CD4-positive, alpha-beta T cell treated with Interleukin-4 for 1 hour (primary cell): ENCODE results near the gene ZNF431.
"Not testable (repeated sequence)": the region's sequence is repeated elsewhere in the genome, so short reads cannot be mapped to it uniquely, and the experiment has no call there.

Source experiments
- DNase-seq, 2 donors: peaks; one replicate each; pipeline ENCODE4 v3.0.0-alpha.2; 2020 to 2022

Gene ZNF431

DNA sequence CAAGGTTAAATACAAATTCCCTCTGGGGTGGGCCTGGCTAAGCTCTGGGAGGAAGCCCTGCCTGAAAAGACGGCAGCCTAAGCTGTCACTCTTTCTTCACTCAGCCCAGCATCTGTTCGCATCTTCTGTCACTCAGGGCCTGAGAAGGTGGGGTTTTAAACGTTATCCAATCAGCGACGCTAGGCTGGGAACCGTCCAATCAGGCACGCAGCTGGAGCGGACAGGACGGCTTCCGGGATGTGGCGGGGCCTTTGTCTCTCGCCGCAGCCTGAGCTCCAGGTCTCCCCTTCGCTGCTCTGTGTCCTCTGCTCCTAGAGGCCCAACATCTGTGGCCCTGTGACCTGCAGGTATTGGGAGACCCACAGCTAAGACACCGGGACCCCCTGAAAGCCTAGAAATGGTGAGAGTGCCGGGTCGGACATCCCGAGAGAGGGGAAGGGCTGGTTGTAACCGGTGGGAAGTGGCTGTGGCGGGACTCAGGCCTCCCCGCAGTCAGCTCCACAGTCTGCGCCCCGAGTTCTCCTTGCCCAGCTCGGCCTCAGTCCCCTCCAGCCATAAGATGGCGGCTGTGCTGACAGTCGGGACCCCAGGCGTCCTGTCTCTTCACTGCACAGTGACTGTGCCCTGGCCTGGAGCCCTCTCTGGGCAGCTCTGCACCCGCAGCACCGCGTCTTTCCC is at the start of gene ZNF431:
Gene ZNF431 (plus strand): TSS at position 254 of the 678 bp plus-strand sequence. CDS start 144 bp downstream, at position 398.
- DNase-seq, result peak; percentile 94 to 95

DNA sequence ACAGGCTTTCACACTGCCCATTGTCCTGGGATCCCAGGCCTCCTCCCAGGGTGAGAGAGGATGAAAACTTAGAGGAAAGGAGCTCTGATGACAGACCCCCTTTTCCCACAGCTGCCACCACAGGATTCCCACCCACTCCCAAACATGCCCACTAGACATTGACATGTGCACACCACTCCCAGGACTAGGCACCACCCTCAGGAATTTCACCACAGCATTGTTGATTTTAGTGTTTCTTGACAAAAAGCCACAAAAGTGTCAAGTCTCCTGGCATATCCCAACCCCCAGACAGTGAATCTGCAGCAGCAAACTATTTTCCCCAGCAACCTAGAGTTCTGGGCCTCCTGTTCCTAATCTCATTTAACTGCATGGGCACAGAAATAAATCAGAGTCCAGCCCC is 49.7 kb upstream of the ZNF431 start:
- DNase-seq, result no peak

DNA sequence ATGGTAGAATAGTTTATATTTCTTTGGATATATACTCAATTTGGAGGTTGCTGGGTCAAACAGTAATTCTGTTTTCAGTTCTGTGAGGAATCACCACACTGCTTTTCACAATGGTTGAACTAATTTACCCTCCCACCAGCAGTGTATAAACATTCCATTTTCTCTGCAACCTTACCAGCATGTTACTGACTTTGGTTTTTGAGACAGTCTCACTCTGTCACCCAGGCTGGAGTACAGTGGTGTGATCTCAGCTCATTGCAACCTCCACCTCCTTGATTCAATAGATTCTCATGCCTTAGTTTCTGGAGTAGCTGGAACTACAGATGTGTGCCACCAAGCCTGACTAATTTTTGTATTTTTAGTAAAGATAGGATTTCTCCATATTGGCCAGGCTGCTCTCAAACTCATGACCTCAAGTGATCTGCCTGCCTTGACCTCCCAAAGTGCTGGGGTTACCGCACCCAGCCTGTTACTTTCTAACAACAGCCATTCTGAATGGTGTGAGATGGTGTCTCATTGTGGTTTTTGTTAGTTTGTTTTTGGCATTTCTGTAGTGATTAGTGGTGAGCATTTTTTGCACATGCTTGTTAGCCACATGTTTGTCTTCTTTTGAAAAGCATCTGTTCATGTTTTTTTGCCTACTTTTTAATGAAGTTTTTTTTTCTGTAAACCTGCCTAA is 47.4 kb upstream of the ZNF431 start:
- DNase-seq, result no peak

DNA sequence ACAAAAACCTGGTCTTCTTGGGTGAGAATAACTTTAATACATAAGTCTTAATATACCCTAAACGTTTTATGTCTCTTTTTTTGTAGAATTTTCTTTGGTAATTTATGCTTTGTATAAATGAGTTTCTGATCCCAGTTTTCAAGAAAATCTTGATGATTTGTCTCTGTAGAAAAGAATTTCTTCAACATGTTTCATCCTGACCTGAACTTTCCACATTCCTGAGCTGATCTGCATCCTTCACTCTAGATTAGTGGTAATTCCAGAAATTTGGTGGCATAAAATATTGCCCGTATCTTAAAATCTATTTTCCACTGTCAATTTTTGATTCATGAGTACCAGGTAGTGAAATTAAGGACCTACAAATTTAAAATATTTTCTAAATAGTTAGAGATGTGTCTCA is 43.5 kb upstream of the ZNF431 start:
- DNase-seq, result no peak

DNA sequence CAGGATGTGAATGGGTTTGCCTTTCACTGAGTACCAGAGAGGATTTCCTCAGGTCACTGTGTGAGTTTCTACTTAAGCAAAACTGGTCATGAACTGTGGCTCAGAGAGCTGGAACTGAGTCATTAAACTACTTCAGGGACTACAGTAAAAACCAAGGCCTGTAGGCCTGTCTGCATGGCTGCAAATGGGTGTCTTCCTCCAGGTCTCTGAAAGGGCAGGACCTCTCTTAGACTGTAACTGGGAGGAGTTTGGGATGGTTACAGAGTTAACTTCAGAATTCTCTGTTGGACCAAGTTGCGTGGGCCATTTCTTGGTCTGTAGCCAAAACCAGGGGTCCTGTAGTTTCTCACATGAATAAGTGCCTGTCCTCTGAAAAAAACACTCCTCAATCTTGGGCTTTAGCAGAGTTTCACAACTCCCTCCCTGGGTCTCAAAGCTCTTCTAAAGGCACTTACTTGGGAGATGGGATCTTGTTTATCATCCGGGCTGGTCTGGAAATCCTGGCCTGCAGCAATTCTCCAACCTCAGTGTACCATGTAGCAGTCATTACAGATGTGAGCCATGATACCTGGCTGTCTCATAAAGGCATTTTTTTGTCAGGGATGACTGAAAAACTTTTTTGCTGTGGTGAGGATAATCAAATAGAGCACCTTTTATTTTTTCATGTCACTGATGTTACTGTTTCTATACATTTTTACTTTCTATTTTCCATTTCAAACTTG is 40.2 kb upstream of the ZNF431 start:
- no peak for DNase-seq

DNA sequence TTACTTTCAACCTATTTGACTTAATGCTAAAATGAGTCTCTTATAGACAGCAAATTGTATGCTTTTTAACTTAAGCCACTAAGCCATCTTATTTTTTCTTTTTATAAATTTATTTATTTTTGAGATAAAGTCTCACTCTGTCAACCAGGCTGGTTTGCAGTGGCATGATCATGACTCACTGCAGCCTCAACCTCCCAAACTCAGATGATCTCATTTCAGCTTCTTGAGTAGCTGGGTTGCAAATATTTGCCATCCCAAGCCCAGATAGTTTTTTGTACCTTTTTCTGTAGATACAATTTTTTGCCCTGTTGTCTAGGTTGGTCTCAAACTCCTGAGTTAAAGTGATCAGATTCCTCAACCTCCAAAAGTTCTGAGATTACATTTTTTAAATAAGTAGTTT is 32.7 kb upstream of the ZNF431 start:
- DNase-seq, result no peak

DNA sequence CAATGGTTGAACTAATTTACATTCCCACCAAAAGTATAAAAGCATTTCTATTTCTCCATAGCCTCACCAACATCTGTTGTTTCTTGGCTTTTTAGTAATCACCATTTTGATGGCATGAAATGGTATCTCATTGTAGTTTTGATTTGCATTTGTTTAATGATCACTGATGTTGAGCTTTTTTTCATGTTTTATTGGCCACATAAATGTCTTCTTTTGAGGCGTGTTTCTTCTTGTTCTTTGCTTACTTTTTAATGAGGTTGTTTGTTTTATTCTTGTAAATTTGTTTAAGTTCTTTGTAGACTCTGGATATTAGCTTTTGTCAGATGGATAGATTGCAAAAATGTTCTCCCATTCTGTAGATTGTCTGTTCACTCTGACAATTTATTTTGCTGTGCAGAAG is 31.7 kb upstream of the ZNF431 start:
- DNase-seq, result no peak

DNA sequence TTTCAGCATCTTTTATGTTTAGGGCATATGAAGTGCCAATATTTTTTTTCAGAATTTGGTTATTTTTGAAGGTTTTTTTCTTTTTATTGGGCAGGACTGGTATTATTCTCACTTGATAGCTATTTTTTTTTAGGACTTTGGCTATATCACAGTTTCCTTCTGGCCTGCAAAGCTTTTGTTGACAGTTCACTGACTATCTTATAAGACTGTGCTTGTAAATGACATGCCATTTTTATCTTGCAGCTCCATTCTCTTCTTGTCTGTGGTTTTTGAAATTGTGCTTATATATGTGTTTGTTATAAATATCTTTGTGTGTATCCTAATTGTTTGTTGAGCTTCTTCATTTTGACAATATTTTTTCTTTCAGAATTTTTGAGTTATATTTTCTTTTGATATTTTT is 26.4 kb upstream of the ZNF431 start:
- no peak for DNase-seq

DNA sequence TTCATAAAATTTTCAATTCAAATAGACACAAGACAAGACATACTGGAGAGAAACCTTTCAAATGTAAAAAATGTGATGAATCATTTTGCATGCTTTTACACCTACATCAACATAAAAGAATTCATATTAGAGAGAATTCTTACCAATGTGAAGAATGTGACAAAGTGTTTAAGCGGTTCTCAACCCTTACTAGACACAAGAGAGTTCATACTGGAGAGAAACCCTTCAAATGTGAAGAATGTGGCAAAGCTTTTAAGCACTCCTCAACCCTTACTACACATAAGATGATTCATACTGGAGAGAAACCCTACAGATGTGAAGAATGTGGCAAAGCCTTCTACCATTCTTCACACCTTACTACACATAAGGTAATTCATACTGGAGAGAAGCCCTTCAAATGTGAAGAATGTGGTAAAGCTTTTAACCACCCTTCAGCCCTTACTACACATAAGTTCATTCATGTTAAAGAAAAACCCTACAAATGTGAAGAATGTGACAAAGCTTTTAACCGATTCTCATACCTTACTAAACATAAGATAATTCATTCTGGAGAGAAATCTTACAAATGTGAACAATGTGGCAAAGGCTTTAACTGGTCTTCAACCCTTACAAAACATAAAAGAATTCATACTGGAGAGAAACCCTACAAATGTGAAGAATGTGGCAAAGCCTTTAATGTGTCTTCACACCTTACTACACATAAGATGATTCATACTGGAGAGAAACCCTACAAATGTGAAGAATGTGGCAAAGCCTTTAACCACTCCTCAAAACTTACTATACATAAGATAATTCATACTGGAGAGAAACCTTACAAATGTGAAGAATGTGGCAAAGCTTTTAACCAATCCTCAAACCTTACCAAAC is 24.6 kb upstream of the ZNF431 start:
- DNase-seq, result no peak

DNA sequence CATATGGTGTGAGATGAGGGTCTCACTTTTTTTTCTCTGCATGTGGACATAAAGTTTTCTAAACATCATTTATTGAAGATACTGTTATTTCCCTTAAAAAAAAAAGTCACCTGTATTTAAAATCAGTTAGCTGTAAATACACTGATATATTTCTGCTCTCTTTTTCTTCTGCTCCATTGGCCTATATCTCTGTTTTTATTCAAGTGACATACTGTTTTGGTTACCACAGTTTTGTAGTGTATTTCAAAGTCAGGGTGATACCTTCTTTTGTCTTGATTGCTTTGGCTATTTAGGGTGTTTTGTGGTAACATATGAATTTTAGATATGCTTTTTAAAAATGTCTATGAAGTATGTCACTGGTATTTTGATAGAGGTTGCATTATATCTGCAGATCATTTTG is 15.8 kb upstream of the ZNF431 start:
- DNase-seq, result no peak

DNA sequence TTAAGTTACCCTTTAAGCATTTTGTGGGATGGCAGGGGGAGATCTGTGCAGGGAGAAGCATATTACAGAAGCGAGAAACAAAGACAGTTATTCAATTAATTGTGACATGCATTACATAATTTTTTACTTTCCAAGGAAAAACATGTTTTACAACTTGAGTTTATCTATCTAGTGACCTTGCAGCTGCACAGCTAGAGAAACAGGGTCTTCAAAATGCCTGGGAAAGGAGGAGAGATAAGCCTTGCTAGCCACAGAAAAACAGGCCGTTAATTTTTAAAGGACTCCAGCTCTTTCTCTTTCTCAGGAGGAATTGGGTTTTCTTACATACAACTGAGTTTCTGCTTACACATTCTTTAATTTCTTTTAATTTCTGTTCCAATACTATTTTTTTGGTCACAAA is 14.8 kb upstream of the ZNF431 start:
- no peak for DNase-seq

DNA sequence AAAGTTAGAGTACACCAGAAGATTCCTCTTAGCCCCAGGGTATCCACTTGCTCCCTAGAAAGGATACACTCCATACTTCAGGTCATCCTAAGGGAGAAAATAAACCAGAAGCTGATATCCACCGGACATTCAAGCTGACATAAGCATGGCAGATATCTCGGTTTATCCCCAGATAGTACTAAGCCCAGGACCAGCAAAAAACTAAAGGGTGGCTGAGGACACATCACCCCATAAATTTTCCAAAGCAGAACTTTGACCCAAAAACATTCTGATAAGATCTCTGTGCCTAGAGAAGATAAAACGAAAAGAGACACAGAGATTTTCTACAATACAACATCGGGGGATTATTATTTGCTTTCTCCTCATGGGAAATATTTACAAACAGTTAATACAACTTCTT is 13.9 kb upstream of the ZNF431 start:
- no peak for DNase-seq

DNA sequence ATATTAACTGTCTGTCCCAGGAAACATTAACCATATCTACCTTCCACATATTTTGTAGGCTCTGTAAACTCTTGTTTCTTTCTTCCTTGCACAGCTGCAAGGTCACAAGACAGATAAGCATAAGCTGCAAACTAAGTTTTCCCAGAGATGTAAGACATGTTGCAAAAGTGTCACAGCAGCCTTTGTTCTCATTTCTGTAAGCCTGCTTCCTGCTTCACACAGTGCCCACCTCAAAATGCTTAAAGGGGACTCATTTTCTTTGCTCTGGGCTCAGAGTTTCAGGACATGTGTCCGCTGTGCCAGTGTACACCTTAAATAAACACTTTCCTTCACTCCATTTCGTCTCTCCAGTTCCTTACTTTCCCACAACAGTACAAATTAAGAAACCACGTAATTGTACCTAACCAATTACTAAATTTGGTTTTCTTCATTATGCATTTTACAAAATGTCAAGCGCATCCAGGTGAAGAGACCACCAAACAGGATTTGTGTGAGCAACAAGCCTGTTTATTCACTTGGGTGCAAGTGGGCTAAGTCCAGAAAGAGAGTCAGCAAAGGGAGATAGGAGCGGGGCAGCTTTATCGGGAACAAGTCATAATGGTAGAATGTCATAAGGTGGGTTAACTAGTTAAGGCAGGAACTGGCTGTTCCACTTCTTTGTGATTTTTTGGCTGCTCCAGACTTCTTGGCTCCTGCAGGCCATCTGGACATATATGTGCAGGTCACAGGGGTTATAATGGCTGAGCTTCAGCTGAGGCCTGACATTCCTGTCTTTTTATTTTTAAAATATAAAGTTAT is 12.7 kb upstream of the ZNF431 start:
- DNase-seq, result no peak

DNA sequence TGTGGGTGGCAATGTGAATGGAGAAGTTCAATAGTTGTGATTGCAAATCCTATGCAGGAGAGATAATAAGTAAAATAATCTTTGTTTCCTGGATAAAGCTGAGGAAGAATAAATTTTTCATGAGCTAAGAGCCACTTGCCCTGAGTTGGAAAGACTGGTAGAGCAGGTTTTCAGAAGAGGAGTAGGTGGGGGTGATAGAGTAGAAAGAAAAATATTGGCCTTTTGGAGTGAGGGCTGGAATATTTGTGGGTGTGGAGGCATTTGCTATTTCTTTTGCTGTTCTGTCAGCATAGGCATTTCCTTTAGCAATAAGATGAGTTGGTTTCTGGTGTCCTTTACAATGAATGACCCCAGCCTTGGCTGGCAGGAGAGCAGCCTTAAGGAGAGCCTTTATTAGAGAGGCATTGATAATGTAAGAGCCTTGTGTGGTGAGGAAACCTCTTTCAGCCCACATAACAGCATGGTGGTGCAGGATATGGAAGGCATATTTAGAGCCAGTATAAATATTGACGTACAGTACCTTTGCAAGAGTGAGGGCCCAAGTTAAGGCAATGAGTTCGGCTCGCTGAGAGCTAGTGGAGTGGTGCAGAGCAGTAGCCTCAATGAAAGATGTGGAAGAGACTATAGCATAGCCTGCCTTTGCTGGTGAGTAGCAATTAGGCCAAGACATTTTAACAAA is 11.6 kb upstream of the ZNF431 start:
- no peak for DNase-seq

DNA sequence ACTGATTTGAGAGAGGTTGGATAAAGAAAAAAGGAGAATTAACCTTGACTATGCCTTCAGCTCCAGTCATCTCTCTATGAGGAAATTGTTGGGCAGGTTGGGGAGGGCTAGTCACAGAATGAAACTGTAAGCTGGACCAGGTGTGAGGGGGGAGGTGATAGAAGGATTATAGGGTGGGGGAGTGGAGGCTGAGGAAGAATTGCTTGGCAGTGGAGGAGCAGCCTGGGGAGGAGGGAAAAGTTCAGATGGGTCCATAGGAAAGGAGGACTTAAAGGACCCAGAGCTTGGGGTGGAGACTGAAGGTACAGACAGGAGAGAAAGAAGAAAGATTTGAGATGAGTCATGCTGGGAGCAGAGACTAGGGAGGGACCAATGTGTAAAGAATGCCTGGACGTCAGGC is 8.2 kb upstream of the ZNF431 start:
- no peak for DNase-seq

DNA sequence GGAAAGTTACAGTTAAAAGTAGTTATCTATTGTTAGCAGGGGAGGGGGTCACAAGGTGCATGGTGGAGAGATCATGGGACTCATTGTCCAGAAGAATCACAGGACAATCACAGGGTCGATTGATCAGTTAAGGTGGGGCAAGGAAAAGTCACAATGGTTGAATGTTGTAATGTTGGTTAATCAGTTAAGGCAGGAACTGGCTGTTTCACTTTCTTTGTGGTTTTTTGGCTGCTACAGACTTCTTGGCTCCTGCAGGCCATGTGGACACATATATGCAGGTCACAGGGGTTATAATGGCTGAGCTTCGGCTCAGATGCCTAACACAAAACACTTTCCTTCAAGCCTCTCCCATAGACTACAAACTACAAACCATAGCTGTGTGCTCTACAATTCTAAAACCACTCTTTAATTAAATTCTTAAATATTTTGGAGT is 6.9 kb upstream of the ZNF431 start:
- DNase-seq, result no peak

DNA sequence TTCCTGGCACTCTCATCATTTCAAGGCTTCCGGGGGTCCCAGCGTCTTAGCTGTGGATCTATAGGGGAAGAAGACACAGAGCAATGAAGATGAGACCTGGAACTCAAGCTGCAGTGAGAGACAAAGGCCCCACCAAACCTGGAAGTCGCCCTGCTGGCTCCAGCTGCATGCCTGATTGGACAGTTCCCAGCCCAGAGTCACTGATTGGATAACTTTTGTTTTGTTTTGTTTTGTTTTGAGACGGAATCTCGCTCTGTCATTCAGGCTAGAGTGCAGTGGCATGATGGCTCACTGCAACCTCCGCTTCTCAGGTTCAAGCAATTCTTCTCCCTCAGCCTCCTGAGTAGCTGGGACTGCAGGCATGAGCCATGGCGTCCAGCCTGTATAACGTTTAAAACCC is 6.4 kb upstream of the ZNF431 start:
- DNase-seq, result no peak

DNA sequence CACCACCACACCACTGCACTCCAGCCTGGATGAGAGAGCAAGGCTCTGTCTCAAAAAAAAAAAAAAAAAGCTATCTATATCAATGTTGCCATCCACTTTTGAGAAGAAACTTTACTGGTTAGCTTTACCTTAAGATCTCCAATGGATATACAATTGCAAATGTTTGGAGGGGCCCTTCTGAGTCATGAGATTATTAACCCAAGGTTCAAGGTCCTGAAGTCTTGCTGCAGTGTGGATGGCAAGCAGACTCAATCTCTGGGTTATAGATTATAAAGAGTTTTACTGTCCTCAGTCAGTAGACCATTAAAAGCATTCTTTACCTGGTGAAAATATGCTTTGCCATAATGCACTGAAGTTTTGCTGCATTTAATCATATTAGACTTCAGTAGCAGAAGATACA is 3.7 kb upstream of the ZNF431 start:
- DNase-seq, result no peak

DNA sequence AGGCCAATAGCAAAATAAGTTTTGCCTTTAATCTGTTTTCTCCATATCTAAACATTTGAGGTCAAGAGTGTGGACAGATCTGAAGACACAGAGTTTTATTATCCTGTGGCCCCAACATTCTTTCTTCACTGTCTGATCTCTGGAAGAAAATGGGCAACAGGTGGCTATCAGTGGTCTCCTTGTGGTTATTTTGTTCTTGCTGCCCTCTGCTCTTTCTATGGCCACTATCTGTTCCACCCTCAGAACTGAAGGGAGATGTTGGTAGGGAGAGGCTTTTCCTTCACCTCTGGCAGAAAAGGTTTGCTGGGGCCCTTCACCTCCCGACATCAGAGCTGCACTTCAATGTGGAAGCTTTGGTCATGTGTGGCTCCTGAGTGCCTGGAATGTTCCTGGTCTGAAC is 834 bp upstream of the ZNF431 start:
- DNase-seq, result not testable (repeated sequence)

DNA sequence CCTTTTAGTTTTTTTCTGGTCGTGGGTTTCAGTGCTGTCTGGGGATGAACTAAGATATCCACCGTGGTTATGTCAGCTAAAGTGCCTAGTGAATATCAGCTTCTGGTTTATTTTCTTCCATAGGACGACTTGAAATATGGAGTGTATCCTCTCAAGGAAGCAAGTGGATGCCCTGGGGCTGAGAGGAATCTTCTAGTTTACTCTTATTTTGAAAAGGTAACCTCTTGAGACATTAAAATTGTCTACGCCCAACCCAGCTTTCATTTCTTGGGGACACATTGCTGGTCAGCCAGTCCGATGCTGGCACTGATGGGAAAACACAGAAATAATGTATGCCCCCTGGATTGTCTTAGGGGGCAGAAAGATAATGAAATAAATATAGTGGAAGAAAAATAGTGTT is 1.6 kb downstream of the ZNF431 start:
- DNase-seq, result no peak

DNA sequence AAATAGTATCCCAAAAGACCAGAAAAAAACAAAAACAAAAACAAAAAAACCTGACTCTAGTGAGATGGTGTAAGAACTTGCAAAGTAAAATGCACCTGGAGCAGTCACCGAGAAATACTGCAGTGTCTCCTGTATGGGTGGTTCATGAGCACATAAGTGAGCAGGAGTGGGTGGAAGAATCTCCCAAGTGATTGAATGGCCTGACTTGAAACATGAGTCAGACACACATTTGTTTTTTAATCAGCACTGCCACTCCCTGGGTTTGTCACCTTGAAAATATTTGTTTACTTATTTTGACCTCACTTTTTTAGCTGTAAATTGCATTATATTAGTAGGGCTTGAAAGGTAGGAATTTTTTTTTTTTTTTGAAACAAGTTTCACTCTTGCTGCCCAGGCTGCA is 2.0 kb downstream of the ZNF431 start:
- no peak for DNase-seq

DNA sequence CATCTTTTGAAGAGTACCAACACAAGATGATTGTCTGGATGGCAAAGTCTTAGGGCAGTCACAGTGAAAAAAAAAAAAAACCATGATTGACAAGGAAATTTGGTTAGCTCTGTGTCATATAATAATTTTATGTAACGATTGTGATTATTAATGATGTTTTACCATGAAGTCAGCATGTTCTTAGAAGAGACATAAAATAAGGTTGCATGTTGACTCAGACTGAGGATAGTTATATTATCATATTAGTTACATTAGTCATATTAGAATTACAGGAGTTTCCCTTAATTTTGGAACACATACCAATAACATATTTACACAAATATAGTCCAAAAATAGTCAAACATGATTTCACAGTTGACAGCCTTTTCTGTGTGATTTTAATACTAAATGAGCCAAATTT is 5.7 kb downstream of the ZNF431 start:
- DNase-seq, result no peak
